IPS-15b (cell line): Measurements from ENCODE around the gene TIAM2.

ENCODE experiments used
- H3K27me3 ChIP-seq: one replicate; pipeline ENCODE4 v1.6.1; 2013; ENCODE audit warnings: low read length; ENCODE audit not compliant: control insufficient read depth, insufficient read depth
- H3K36me3 ChIP-seq: one replicate; pipeline ENCODE4 v1.6.1; 2013; ENCODE audit warnings: low read length; ENCODE audit not compliant: control insufficient read depth, insufficient read depth
- H3K4me1 ChIP-seq: one replicate; pipeline ENCODE4 v1.6.1; 2013; ENCODE audit warnings: mild to moderate bottlenecking, low read length; ENCODE audit not compliant: control insufficient read depth, insufficient read depth
- H3K4me3 ChIP-seq: one replicate; pipeline ENCODE4 v1.5.1; 2013; ENCODE audit warnings: low read depth, low read length
- H3K9ac ChIP-seq: one replicate; pipeline ENCODE4 v1.6.1; 2013; ENCODE audit warnings: low read depth, mild to moderate bottlenecking, low read length
- H3K9me3 ChIP-seq: one replicate; pipeline ENCODE4 v1.6.1; 2013; ENCODE audit warnings: mild to moderate bottlenecking, low read length; ENCODE audit not compliant: control insufficient read depth, insufficient read depth

TIAM2 gene

DNA sequence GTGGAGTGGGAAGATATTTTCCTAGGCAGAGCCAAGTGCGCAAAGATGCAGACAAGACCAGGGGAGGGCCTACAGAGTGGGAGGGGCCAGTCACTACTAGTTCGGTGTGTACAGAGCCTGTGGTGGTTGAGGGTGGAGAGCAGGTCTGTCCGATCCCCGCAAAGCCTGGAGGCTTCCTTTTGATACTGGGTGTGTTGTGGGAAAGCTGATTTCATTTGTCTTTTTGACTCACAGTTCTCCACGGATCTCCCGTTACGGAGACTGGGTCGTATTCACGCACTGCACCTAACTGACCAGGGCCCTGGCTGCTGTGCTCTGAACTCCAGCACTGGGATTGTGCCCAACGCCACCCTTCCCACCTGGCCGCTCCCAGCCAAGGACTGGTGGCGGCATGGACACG lies 1.4 kb upstream of the TIAM2 start:
- Histone ChIP-seq H3K36me3 (no peaks in the 10 kb centered on the region), H3K9ac (no peak overlapping the region), H3K4me1 (no peaks in the 10 kb centered on the region), H3K9me3 (no peaks in the 10 kb centered on the region), H3K4me3 (no peak overlapping the region), H3K27me3 (peaks cover 7% of the 10 kb centered on the region)

DNA sequence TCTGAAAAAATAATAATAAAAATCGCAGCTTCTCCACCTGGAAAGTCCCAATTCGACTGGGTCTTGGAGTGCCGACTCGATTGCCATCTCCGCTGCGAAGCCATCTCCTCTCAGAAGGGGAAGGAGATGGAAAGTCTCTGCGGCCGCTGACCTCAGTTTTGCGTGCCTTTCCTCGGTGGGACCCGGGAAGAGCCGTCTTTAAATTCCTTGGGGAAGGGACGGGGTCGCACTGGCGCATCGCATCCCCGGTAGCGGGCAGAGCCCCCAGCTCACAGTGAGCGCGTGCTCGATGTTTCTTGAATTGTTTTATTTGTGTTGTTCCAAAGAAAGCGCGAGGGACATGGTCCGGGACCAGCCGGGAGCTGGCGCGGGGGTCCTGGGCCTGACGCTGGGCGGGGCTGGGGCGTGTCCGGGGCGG lies 270 bp upstream of the TIAM2 start:
- H3K4me3 ChIP-seq = peak overlapping the region; percentile 77
- H3K9me3 ChIP-seq = no peaks in the 10 kb centered on the region
- peak overlapping the region; percentile 54 for H3K9ac ChIP-seq
- peaks cover 7% of the 10 kb centered on the region for H3K27me3 ChIP-seq
- no peaks in the 10 kb centered on the region for H3K4me1 ChIP-seq
- no peaks in the 10 kb centered on the region for H3K36me3 ChIP-seq

DNA sequence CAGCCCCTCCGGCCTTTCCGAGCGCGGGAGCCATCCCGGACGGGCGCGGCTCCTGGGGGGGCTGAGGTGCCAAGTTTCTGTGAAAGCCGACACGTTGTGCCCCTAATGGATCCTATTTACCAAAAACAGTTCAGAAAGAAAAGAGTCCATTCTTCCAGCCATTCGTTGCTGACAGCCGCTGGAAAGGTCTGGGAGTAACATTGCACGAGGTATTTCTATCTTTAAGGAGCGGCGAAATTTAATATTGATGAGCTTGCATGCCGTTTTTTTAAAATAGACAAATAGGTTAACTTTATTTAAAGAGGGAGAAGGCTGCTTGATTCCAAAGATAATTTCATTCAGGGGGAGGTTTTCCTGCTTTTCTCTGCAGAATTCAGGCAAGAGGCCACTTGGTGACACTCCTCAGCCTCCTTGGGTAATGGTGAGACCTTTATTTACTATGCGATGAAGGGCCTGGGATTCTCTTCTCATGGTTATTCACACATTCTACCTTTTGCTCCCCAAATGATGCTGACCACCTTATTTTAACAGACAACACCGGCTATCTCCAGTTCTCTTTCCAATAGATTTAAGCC lies 988 bp downstream of the TIAM2 start:
- Histone ChIP-seq H3K9ac (peak overlapping the region; percentile 4), H3K9me3 (no peaks in the 10 kb centered on the region), H3K4me3 (peak overlapping the region; percentile 77)

DNA sequence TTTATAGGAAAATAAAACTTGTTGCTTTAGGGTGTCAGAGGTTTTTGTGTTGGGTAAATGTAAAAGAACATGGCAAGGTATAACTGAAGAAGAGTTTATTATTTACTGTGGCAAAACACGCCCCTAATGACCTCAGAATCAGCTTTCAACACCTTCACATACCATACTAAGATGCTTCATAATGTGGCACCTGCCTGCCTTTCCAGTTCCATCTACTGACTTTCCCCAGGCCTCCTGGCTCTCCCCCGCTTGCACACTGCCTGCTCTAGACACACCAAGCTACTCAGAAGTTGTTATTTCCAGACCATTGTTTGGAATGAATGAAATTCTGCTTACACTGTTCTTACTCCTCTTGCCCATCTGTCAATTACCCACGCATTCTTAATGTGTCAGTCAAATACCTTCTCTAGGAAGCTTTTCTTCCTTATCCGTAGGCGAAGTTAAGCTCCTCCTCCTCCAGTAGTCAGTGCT lies 1.8 kb downstream of the TIAM2 start:
- H3K4me3 ChIP-seq = no peak overlapping the region
- H3K36me3 ChIP-seq = no peaks in the 10 kb centered on the region
- H3K9ac ChIP-seq = no peak overlapping the region
- peaks cover 7% of the 10 kb centered on the region for H3K27me3 ChIP-seq
- no peaks in the 10 kb centered on the region for H3K4me1 ChIP-seq
- H3K9me3 ChIP-seq = no peaks in the 10 kb centered on the region

More for the DNA sequence above, 988 bp downstream of the TIAM2 start:
- Histone ChIP-seq H3K27me3 (peaks cover 7% of the 10 kb centered on the region), H3K4me1 (no peaks in the 10 kb centered on the region), H3K36me3 (no peaks in the 10 kb centered on the region)

DNA sequence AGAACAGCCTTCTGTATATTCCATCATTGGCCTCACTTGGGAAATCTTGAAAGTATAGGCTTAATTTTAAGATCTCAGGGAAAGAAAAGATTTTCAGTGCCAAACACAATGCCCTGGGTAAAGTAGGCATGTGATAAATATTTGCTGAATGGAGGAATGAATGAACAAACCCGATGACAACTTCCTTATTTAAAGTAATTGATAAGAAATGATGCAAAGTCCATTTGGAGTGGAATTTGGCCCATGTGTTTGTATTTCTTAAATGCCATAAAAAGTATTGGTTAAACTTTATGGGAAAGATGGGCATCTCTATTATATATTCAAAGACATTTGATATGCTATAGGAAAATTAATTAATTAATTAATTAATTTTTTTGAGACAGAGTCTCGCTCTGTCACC lies 3.7 kb downstream of the TIAM2 start:
- no peaks in the 10 kb centered on the region for H3K4me1 ChIP-seq
- H3K9ac ChIP-seq = no peak overlapping the region

DNA sequence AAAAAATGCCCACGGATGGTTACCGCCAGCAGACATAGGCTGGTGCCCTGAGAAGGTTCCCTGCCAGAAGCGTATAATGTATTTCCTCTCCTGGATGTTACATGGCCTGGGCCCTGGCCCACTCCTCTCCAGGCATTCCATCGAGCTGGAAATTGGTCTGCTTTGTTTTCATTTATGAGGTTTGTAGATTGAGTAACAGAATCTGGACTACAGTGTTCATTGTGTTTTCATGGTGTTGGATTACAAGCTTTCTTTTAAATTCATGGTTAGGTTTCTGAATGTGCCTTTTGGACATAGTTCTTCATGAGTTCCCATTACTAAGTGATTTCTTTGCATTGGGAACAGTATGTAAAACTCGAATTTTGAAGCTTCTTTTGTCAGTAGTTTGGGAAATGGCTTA lies 6.4 kb downstream of the TIAM2 start:
- Histone ChIP-seq H3K36me3 (no peaks in the 10 kb centered on the region), H3K9ac (no peak overlapping the region)

More for the DNA sequence above, 3.7 kb downstream of the TIAM2 start:
- H3K36me3 ChIP-seq = no peaks in the 10 kb centered on the region
- H3K27me3 ChIP-seq = peaks cover 7% of the 10 kb centered on the region
- no peaks in the 10 kb centered on the region for H3K9me3 ChIP-seq
- no peak overlapping the region for H3K4me3 ChIP-seq

DNA sequence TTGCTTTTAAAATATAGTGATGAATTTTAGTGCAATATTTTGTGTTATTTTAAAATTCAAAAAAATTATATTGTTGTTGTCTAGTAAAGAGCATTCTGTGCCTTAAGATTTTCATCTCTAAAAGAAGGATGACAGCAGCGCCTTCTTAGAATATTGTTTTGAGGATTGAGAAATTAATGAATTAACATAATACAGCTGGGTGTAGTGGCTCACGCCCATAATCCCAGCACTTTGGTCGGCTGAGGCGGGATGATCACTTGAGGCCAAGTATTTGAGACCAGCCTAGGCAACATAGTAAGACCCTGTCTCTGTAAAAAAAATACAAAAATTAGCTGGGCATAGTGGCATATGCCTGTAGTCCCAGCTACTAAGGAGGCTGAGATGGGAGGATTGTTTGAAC lies 6.8 kb downstream of the TIAM2 start:
- no peak overlapping the region for H3K4me3 ChIP-seq
- no peaks in the 10 kb centered on the region for H3K9me3 ChIP-seq
- H3K4me1 ChIP-seq = no peaks in the 10 kb centered on the region
- no peak overlapping the region for H3K9ac ChIP-seq
- no peaks in the 10 kb centered on the region for H3K27me3 ChIP-seq
- no peaks in the 10 kb centered on the region for H3K36me3 ChIP-seq

More for the DNA sequence above, 6.4 kb downstream of the TIAM2 start:
- no peaks in the 10 kb centered on the region for H3K4me1 ChIP-seq
- peaks cover 1% of the 10 kb centered on the region for H3K27me3 ChIP-seq
- H3K9me3 ChIP-seq = no peaks in the 10 kb centered on the region
- H3K4me3 ChIP-seq = no peak overlapping the region

DNA sequence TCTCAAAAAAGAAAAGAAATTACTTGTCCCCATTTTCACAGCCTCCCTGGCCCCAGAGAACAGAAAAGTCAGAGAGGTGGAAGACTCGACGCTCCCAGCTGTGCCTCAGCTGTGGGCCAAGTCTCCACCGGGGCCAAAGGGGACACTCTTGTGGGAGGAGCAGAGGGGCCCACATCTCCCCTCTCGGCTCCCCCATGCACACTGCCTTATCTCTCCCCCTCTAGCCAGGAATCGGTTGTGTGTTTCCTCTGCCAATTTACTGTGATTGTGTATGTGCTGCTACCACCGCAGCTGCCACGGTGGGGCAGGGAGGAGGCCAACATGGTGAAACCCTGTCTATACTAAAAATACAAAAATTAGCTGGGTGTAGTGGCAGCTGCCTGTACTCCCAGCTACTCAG lies 8.4 kb downstream of the TIAM2 start:
- Histone ChIP-seq H3K36me3 (no peaks in the 10 kb centered on the region), H3K27me3 (no peaks in the 10 kb centered on the region)

DNA sequence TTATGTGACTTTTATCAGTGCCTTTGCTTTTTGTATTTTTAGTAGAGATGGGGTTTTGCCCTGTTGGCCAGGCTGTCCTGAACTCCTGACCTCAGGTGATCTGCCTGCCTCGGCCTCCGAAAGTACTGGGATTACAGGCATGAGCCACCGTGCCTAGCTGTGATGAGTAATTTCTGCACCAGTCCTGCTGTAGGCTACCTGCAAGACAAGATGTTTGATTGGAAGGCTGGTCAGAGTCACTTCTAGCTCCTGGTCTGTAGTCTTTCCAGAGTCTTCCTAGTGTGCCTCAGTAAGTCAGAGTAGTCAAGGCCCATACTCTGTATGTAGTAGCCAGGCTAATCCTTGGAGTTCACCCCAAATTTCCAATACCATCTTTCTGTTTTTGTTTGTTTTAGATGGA lies 8.9 kb downstream of the TIAM2 start:
- Histone ChIP-seq H3K27me3 (no peaks in the 10 kb centered on the region), H3K9me3 (no peaks in the 10 kb centered on the region), H3K9ac (no peak overlapping the region)

More for the DNA sequence above, 8.4 kb downstream of the TIAM2 start:
- H3K9ac ChIP-seq = no peak overlapping the region
- no peaks in the 10 kb centered on the region for H3K4me1 ChIP-seq
- no peaks in the 10 kb centered on the region for H3K9me3 ChIP-seq
- no peak overlapping the region for H3K4me3 ChIP-seq

DNA sequence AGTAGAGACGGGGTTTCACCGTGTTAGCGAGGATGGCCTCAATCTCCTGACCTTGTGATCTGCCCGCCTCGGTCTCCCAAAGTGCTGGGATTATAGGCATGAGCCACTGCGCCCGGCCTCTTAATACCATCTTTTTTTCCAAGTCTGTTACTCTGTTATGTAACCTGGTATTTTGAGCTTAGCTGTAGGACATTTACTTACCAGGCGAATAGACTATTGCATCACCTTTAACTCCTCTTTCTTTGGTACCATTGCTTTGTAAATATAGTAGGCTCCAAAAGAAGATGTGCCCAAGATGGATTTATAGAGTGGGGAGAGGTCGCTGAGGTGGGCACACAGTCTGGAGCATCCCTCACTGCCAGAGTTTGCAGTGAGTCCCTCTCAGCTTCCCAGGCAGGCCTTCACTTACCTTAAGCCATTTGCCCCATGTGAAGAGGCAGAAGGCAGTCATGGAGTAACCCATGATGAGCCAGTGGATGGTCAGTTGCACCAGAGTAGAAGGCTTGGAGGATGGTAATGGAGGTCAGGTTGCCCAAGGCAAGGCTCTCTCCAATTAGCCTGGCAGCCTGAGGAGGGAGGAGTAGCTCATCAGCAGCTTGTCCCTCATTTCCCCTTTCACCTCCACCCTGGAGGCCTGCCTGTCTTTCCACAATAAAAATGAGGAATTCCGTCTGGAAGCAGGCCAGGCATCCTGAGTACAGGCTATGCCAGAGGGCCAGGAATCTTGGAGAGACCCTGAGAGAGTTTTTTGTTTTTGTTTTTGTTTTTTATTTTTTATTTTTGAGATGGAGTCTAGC lies 9.7 kb downstream of the TIAM2 start:
- Histone ChIP-seq H3K36me3 (no peaks in the 10 kb centered on the region), H3K4me3 (no peak overlapping the region), H3K27me3 (no peaks in the 10 kb centered on the region), H3K4me1 (no peaks in the 10 kb centered on the region), H3K9ac (no peak overlapping the region), H3K9me3 (no peaks in the 10 kb centered on the region)

More for the DNA sequence above, 8.9 kb downstream of the TIAM2 start:
- Histone ChIP-seq H3K4me3 (no peak overlapping the region), H3K4me1 (no peaks in the 10 kb centered on the region), H3K36me3 (no peaks in the 10 kb centered on the region)

DNA sequence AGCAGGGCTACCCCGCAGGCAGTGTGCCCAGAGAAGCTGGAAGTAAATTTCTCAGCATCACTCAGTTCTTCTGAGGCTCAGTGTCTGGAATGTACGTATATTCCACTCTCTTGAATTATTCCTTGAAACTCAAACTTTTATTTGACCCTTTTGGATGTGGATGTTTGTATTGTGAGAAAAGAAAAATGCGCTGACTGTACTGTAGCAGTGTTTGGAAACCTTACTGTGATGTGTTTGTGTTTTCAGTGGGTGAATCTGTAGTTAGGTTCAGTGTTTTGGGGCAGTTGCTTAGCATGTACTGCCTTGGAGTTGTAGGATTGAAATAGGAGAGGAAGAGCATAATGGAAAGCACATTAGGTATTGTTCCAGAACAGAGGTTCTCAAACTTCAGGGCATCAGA lies 13.5 kb downstream of the TIAM2 start:
- H3K9ac ChIP-seq = no peak overlapping the region
- no peaks in the 10 kb centered on the region for H3K4me1 ChIP-seq
- no peak overlapping the region for H3K4me3 ChIP-seq
- no peaks in the 10 kb centered on the region for H3K9me3 ChIP-seq
- no peaks in the 10 kb centered on the region for H3K36me3 ChIP-seq
- H3K27me3 ChIP-seq = no peaks in the 10 kb centered on the region

DNA sequence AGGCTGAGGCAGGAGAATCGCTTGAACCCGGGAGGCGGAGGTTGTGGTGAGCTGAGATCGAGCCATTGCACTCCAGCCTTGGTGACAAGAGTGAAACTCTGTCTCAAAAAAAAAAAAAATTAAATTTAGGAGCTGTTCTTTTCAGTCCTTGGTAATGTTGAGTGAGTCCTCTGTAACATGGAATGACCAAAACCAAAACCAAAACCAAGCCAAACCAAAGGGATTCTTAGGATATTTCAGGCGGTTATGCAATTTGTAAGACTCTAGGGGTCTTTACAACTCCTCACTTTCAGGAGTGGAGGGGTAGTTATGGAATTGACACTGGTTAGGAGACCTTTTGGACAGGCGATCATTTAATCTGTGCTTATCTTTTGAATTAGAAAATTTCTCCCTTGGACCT lies 15.8 kb downstream of the TIAM2 start:
- H3K9me3 ChIP-seq = no peaks in the 10 kb centered on the region
- no peaks in the 10 kb centered on the region for H3K27me3 ChIP-seq
- no peak overlapping the region for H3K9ac ChIP-seq
- peaks cover 9% of the 10 kb centered on the region for H3K4me1 ChIP-seq
- no peak overlapping the region for H3K4me3 ChIP-seq
- H3K36me3 ChIP-seq = no peaks in the 10 kb centered on the region
